Adrenal gland (tissue), 5 donors: ENCODE data around the gene RBM5.

Source experiments
- POLR2A ChIP-seq, 2 donors: fragments of 450-650 bp; IDR thresholded peaks; one replicate each; pipeline ENCODE4 v1.6.1; 2017; ENCODE audit warnings: antibody characterized with exemption in 2 of 2, mild to moderate bottlenecking in 2 of 2, moderate library complexity in 1 of 2
- TF ChIP-seq, protein P1 (sequence below), 6 experiments: fragments of 450-650 bp in 4 of 6; fragments of 200-600 bp in 2 of 6; sonication (generic) in 1 of 6; IDR thresholded peaks; 1 replicate in 5 of 6; 2 replicates in 1 of 6; pipeline versions ENCODE4 v1.5.1 to v1.8.0; 2016 to 2021; ENCODE audit warnings: antibody characterized with exemption in 6 of 6, mild to moderate bottlenecking in 2 of 6, moderate library complexity in 1 of 6
- donor health status: DM: no; HTN: no; CAD: no.

DNA sequence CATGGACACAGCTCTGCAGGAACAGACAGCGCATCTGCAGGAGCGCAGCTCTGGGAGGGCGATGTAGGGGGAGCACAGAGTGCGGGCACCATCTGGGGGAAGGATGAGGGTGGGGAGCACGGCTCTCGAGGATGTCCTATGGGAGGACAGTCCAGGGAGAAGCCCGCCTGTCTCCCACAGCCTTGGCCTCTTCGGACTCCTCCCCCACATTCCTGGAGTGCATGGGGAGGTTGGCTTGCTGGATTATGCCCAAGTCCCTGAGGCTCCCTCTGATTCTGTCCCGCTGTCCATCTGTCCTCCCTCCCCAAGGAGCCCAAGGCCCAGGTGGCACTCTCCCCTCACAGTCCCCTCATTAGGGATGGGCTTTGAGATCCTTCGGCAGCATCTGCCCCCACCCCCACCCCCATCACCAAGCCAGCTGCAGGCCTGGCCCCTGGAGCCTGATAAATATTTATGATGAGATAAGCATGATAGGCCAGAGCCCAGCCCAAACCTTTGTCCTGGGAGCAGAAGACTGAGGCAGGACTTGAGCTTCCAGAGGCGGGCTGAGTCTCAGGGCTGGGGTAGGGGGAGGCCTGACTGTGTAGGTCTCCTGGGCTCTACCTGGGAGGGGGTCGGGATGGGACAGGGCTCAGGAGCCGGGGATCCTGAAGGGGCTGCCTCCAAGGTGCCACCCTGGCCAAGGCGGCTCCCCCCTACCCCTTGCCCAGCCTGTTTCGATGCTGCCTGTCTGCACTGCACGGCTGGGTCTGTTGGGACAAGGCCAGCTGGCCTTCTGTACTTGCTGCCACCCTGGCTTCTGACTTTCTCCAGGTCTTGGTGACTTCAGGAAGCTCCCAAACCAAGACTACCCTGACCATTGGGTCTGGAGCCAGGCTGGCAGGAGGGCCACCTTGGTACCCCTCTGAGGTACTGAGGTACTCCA lies 37.8 kb downstream of the RBM5 start:
- TF ChIP-seq, protein P1, sequence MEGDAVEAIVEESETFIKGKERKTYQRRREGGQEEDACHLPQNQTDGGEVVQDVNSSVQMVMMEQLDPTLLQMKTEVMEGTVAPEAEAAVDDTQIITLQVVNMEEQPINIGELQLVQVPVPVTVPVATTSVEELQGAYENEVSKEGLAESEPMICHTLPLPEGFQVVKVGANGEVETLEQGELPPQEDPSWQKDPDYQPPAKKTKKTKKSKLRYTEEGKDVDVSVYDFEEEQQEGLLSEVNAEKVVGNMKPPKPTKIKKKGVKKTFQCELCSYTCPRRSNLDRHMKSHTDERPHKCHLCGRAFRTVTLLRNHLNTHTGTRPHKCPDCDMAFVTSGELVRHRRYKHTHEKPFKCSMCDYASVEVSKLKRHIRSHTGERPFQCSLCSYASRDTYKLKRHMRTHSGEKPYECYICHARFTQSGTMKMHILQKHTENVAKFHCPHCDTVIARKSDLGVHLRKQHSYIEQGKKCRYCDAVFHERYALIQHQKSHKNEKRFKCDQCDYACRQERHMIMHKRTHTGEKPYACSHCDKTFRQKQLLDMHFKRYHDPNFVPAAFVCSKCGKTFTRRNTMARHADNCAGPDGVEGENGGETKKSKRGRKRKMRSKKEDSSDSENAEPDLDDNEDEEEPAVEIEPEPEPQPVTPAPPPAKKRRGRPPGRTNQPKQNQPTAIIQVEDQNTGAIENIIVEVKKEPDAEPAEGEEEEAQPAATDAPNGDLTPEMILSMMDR (IDR thresholded peaks at IDR 0.05): no peak
- TF ChIP-seq POLR2A (IDR thresholded peaks at IDR 0.05): no peak
